Left ventricle myocardium inferior (tissue), 1 donor: ENCODE measurements around the gene SLC22A31. TPM values are rescaled to one million over a fixed set of nuclear protein-coding genes. Genes with fewer than 3 reads are reported as not detected.
A peak's percentile ranks its signal among the peaks of the same experiment; 100 is the strongest.
"Not testable (repeated sequence)": the region's sequence is repeated elsewhere in the genome, so short reads cannot be mapped to it uniquely, and the experiment has no call there.

Experiments
- DNase-seq: peaks from one replicate; pipeline ENCODE4 v3.0.0-alpha.2; 2020
- H3K27ac ChIP-seq: fragments of 200-600 bp; replicated peaks from 2 replicates; pipeline ENCODE4 v1.8.0; 2021
- H3K27me3 ChIP-seq: fragments of 200-600 bp; 2 replicates; pipeline ENCODE4 v1.8.0; 2021; ENCODE audit warnings: low read depth
- H3K36me3 ChIP-seq: fragments of 200-600 bp; 2 replicates; pipeline ENCODE4 v1.8.0; 2021
- H3K4me1 ChIP-seq: fragments of 200-600 bp; 2 replicates; pipeline ENCODE4 v1.8.0; 2021
- H3K4me3 ChIP-seq: fragments of 200-600 bp; 2 replicates; pipeline ENCODE4 v1.8.0; 2021; ENCODE audit warnings: mild to moderate bottlenecking, moderate library complexity
- H3K9me3 ChIP-seq: fragments of 200-600 bp; replicated peaks from 2 replicates; pipeline ENCODE4 v1.8.0; 2021
- intact Hi-C: fragments of 100-400 bp; cut with micrococcal nuclease; formaldehyde crosslinking; loops from one replicate; pipeline ENCODE4 v1.11.0; 2022
- total RNA-seq: library from RNA; stranded (reverse); fragmentation: NEBNext Ultra II Directional; extraction: Animal tissue kit (Norgen Biotek cat#: 25700); gene quantifications from one replicate; pipeline ENCODE4 v1.2.1, GENCODE V29; 2021
- TF ChIP-seq, protein P1 (sequence below): fragments of 200-600 bp; IDR thresholded peaks from 2 replicates; pipeline ENCODE4 v1.8.0; 2021; ENCODE audit warnings: antibody characterized with exemption, mild to moderate bottlenecking, borderline replicate concordance
- donor health status: DM: no; HTN: yes; CAD: no; lungs with severe emphysema.

Gene SLC22A31
- total RNA-seq, 1 donor from 2014 or later = not detected

GRCh38 chr16:89244754-89245153 is 44.4 kb upstream of the SLC22A31 start:
- Histone ChIP-seq H3K36me3 (no peaks in the 10 kb centered on the region), H3K27ac (no peak overlapping the region), H3K4me1 (peaks cover 27% of the 10 kb centered on the region), H3K27me3 (peaks cover 13% of the 10 kb centered on the region), H3K4me3 (no peak overlapping the region), H3K9me3 (peaks cover 14% of the 10 kb centered on the region)
- intact Hi-C loops = no loop called here
- DNase-seq = no peak
- TF ChIP-seq, protein P1, sequence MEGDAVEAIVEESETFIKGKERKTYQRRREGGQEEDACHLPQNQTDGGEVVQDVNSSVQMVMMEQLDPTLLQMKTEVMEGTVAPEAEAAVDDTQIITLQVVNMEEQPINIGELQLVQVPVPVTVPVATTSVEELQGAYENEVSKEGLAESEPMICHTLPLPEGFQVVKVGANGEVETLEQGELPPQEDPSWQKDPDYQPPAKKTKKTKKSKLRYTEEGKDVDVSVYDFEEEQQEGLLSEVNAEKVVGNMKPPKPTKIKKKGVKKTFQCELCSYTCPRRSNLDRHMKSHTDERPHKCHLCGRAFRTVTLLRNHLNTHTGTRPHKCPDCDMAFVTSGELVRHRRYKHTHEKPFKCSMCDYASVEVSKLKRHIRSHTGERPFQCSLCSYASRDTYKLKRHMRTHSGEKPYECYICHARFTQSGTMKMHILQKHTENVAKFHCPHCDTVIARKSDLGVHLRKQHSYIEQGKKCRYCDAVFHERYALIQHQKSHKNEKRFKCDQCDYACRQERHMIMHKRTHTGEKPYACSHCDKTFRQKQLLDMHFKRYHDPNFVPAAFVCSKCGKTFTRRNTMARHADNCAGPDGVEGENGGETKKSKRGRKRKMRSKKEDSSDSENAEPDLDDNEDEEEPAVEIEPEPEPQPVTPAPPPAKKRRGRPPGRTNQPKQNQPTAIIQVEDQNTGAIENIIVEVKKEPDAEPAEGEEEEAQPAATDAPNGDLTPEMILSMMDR = no peak

- Histone ChIP-seq H3K9me3 (peaks cover 12% of the 10 kb centered on the region), H3K27me3 (peaks cover 13% of the 10 kb centered on the region), H3K4me1 (peaks cover 27% of the 10 kb centered on the region)
- H3K36me3 ChIP-seq, DNase-seq, intact Hi-C loops, H3K4me3 ChIP-seq, H3K27ac ChIP-seq: not testable (repeated sequence)
Measured at GRCh38 chr16:89244264-89244663, 43.9 kb upstream of the SLC22A31 start.

GRCh38 chr16:89243664-89244063 is 43.3 kb upstream of the SLC22A31 start:
- H3K4me1 ChIP-seq = peaks cover 27% of the 10 kb centered on the region
- intact Hi-C loops = no loop called here
- TF ChIP-seq, protein P1 = no peak

DNA sequence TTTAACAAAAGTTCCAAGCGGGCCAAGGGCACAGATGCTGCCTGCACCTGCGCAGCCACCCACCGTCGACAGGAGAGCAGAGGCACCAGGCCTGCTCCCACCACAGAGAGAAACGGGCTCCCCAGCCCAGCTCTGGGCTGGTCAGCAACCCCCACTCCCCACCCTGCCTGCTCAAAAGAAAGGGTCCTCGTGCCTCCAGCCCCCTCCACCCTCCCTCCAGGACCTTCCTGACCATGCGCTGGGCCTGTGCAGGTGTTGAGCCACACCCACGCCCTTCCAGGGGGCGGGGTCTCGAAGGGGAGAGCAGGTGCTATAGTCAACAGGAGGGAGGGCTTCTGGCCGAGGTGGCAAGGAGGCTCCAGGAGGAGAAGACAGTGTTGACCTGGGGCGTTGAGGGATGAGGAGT is 42.5 kb upstream of the SLC22A31 start:
- H3K36me3 ChIP-seq = no peaks in the 10 kb centered on the region
- intact Hi-C loops = no loop called here

More at GRCh38 chr16:89243664-89244063, 43.3 kb upstream of the SLC22A31 start:
- H3K4me3 ChIP-seq = no peak overlapping the region
- peaks cover 13% of the 10 kb centered on the region for H3K27me3 ChIP-seq
- no peak overlapping the region for H3K27ac ChIP-seq
- no peaks in the 10 kb centered on the region for H3K36me3 ChIP-seq
- DNase-seq = no peak
- peaks cover 6% of the 10 kb centered on the region for H3K9me3 ChIP-seq

DNA sequence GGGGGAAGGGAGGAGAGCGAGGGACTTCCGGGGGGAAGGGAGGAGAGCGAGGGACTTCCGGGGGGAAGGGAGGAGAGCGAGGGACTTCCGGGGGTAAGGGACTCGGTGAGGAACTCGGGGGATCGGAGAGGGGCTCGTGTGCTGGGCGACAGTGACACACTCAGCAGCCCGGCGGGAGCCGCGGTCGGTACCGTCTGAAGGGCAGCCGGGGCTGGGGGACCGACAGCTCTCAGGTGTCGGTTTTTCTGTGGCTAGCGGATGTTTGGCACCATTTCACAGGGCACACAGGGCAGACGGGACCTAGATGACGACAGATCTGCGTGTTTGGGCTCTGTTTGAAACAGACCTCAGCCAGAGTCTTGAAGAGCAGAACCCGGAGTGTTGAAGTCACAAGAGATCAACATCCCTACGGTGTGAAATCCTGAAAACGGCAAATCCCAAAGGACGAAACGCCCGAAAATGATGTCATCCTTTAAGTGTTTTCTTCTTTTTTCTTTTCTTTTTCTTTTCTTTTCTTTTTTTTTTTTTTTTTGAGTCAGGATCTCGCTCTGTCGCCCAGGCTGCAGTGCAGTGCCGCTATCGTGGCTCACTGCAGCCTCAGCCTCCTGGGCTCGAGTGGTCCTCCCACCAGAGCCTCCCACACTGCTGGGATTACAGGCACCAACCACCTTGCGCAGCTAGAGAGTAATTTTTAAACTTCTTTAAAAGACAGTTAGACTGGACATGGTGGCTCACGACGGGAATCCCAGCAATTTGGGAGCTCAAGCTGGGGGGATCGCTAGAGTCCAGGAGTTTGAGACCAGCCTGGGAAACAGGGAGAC is 41.1 kb upstream of the SLC22A31 start:
- H3K36me3 ChIP-seq = no peaks in the 10 kb centered on the region
- peak overlapping the region; percentile 96 for H3K27ac ChIP-seq
- intact Hi-C loops = no loop called here
- DNase-seq = peak; percentile 63
- H3K4me1 ChIP-seq = peaks cover 18% of the 10 kb centered on the region
- peak overlapping the region; percentile 78 for H3K4me3 ChIP-seq
- no peaks in the 10 kb centered on the region for H3K9me3 ChIP-seq
- H3K27me3 ChIP-seq = peaks cover 7% of the 10 kb centered on the region
- TF ChIP-seq, protein P1 = no peak

More for the DNA sequence above, 42.5 kb upstream of the SLC22A31 start:
- no peak overlapping the region for H3K27ac ChIP-seq
- peaks cover 27% of the 10 kb centered on the region for H3K4me1 ChIP-seq
- TF ChIP-seq, protein P1 = no peak
- H3K27me3 ChIP-seq = peaks cover 13% of the 10 kb centered on the region
- no peaks in the 10 kb centered on the region for H3K9me3 ChIP-seq
- DNase-seq = no peak
- H3K4me3 ChIP-seq = no peak overlapping the region

DNA sequence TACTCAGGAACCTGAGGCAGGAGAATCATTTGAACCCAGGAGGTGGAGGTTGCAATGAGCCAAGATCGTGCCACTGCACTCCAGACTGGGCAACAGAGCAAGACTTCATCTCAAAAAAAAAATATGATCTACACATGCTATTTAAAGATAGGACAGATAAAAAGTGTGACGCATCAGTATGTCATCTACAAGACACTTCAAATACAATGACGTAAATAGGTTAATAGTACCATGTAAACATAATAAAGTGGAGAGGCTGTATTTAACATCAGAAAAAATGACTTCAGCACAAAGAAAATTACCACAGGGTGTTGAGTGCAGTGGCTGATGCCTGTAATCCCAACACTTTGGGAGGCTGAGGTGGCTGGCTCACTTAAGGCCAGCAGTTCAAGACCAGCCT is 37.4 kb upstream of the SLC22A31 start:
- no peak overlapping the region for H3K27ac ChIP-seq
- H3K4me1 ChIP-seq = peaks cover 18% of the 10 kb centered on the region
- no peak for DNase-seq
- no peaks in the 10 kb centered on the region for H3K27me3 ChIP-seq
- H3K36me3 ChIP-seq = peaks cover 9% of the 10 kb centered on the region
- no peak overlapping the region for H3K4me3 ChIP-seq
- intact Hi-C loops = no loop called here
- TF ChIP-seq, protein P1 = no peak
- no peaks in the 10 kb centered on the region for H3K9me3 ChIP-seq
